Activated CD4-positive, alpha-beta T cell treated with anti-CD3 and anti-CD28 coated beads, Interleukin-2, amount 10 ng/mL, durations not matched to agents 24 days and 14 days (primary cell): ENCODE data around the gene PDIA4. TPM values are rescaled to one million over a fixed set of nuclear protein-coding genes. Genes with fewer than 3 reads are reported as not detected.
A peak's percentile ranks its signal among the peaks of the same experiment; 100 is the strongest.
"Not testable (repeated sequence)": the region's sequence is repeated elsewhere in the genome, so short reads cannot be mapped to it uniquely, and the experiment has no call there.

ENCODE experiments used
- DNase-seq: peaks from one replicate; pipeline ENCODE4 v3.0.0; 2022
- H3K27ac Mint-ChIP-seq: one replicate; pipeline ENCODE4 v1.8.0; 2022; ENCODE audit warnings: mild to moderate bottlenecking, mixed read lengths
- H3K27me3 Mint-ChIP-seq: one replicate; pipeline ENCODE4 v1.8.0; 2022; ENCODE audit warnings: mixed read lengths
- H3K36me3 Mint-ChIP-seq: one replicate; pipeline ENCODE4 v1.8.0; 2022; ENCODE audit warnings: low read depth, mild to moderate bottlenecking, mixed read lengths
- H3K4me1 Mint-ChIP-seq: one replicate; pipeline ENCODE4 v1.8.0; 2021; ENCODE audit warnings: mixed read lengths
- H3K4me3 Mint-ChIP-seq: one replicate; pipeline ENCODE4 v1.8.0; 2022; ENCODE audit warnings: mild to moderate bottlenecking, moderate library complexity, mixed read lengths
- H3K9me3 Mint-ChIP-seq: one replicate; pipeline ENCODE4 v1.8.0; 2021; ENCODE audit warnings: mixed read lengths
- intact Hi-C: fragments of 100-400 bp; cut with micrococcal nuclease; formaldehyde crosslinking; loops from one replicate; pipeline ENCODE4 v1.15.1; 2023
- total RNA-seq: library from RNA; stranded (reverse); gene quantifications from 2 replicates; pipeline ENCODE4 v1.2.3, GENCODE V29; 2022

Gene PDIA4, protein sequence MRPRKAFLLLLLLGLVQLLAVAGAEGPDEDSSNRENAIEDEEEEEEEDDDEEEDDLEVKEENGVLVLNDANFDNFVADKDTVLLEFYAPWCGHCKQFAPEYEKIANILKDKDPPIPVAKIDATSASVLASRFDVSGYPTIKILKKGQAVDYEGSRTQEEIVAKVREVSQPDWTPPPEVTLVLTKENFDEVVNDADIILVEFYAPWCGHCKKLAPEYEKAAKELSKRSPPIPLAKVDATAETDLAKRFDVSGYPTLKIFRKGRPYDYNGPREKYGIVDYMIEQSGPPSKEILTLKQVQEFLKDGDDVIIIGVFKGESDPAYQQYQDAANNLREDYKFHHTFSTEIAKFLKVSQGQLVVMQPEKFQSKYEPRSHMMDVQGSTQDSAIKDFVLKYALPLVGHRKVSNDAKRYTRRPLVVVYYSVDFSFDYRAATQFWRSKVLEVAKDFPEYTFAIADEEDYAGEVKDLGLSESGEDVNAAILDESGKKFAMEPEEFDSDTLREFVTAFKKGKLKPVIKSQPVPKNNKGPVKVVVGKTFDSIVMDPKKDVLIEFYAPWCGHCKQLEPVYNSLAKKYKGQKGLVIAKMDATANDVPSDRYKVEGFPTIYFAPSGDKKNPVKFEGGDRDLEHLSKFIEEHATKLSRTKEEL
- total RNA-seq = 137 and 138 TPM in 2 replicates

DNA sequence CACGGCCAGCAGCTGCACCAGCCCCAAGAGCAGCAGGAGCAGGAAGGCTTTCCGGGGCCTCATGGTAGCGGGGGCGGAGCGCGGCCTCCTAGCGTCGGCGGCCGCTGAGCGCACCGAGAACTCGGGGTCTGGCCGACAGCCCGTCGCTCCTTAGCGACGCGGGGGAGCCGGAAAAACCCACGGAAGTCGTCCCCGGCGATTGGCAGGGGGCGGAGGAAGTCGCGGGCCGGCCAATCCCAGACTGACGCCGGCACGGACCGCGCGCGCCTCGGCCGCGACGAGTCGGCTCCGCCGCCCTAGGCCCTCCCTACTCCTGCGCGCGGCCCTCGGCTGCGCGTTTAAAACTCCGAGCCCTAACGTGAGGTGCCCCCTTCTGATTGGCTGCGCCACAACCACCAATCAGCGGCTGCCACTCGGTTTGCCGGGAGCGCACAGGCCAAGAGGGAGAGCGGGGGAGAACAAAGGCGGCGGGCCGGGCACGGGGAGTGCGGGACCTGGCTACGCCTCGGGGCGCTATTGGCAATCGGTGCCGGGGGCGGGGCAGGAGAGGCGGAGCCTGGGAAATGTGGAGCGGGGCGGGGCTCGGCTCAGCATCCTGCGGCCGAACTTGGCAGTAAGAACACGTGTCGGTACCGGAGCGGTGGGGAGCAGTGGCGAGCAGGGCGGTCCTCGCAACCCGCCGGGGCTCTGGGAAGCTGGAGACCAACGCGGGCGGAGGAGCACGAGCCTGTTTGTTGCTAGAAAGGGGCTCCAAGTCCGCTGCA lies at the start of gene PDIA4:
TSS of gene PDIA4 (minus strand) at position 160 of the 764 bp plus-strand sequence. CDS start at position 63, 97 bp downstream.
- H3K9me3 Mint-ChIP-seq = no peaks in the 10 kb centered on the region
- H3K27me3 Mint-ChIP-seq = peaks cover 6% of the 10 kb centered on the region
- peak within 1 kb of the TSS; percentile 95 for H3K27ac Mint-ChIP-seq
- peaks cover 14% of the 10 kb centered on the region for H3K36me3 Mint-ChIP-seq
- H3K4me1 Mint-ChIP-seq = peaks cover 33% of the 10 kb centered on the region
- peak within 1 kb of the TSS; percentile 99 for H3K4me3 Mint-ChIP-seq
- DNase-seq = peak; percentile 100
- intact Hi-C loops = loop anchor here (1.0 to 5.0 kb wide), 10 partner anchors 37 to 469 kb away; partner anchors contain the start of genes CUL1, ZNF282, ZNF425 and ZNF746

DNA sequence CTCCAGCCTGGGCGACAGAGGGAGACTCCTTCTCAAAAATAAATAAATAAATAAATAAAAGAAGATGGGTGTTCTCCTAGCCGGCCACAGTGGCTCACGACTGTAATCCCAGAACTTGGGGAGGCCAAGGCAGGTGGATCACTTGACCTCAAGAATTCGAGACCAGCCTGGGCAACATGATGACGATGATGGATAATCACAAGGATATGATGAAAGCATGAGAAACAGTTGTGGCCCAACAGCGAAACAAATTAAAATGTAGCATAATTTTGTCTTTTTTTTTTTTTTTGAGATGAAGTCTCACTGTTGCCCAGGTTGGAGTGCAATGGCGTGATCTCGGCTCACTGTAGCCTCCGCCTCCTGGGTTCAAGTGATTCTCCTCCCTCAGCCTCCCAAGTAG lies 49.3 kb upstream of the PDIA4 start:
- Mint-ChIP-seq H3K27me3 (no peaks in the 10 kb centered on the region), H3K36me3 (peaks cover 19% of the 10 kb centered on the region), H3K4me3 (no peak overlapping the region), H3K9me3 (no peaks in the 10 kb centered on the region), H3K4me1 (peaks cover 3% of the 10 kb centered on the region), H3K27ac (no peak overlapping the region)
- DNase-seq = no peak
- intact Hi-C loops = no loop called here

DNA sequence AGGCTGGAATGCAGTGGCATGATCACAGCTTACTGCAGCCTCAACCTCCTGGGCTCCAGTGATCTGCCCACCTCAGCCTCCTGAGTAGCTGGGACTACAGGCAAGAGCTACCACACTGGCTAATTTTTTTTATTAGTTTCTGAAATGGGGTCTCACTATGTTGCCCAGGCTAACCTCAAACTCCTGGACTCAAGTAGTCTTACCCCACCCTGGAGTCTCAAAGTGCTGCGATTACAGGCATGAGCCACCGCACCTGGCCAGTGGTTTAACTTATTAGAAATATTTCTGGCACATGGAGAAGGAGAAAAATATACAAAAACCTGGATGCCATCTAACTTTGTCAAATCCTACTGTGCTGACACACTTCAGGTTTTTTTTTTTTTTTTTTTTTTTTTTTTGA lies 47.0 kb upstream of the PDIA4 start:
- H3K4me3 Mint-ChIP-seq = no peak overlapping the region
- H3K9me3 Mint-ChIP-seq = no peaks in the 10 kb centered on the region
- peaks cover 26% of the 10 kb centered on the region for H3K36me3 Mint-ChIP-seq
- H3K27me3 Mint-ChIP-seq = no peaks in the 10 kb centered on the region
- no peak overlapping the region for H3K27ac Mint-ChIP-seq
- intact Hi-C loops = no loop called here
- DNase-seq = no peak
- peaks cover 3% of the 10 kb centered on the region for H3K4me1 Mint-ChIP-seq

- H3K27ac Mint-ChIP-seq = no peak overlapping the region
- intact Hi-C loops = no loop called here
Observed at GRCh38 chr7:149074116-149074885, 46.0 kb upstream of the PDIA4 start.

DNA sequence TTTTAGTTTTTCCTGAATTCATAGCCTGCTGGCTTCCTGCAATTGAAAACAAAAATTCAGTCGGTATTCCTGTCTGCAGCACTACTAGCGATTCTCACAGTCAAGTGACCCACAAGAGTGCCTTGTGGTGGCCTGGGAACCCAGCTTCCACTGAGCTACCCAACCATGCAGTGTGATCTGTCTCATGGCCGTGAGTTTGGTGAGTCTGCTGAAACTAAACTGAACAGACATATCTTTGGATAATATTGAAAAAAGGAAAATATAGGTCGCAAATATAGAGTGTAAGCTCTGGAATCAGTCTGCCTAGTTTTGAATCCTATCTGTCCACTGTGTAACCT lies 44.1 kb upstream of the PDIA4 start:
- no peak for DNase-seq
- Mint-ChIP-seq H3K27me3 (no peaks in the 10 kb centered on the region), H3K4me1 (peaks cover 3% of the 10 kb centered on the region), H3K9me3 (no peaks in the 10 kb centered on the region), H3K36me3 (peaks cover 34% of the 10 kb centered on the region), H3K4me3 (no peak overlapping the region), H3K27ac (no peak overlapping the region)
- intact Hi-C loops = no loop called here

More at GRCh38 chr7:149074116-149074885, 46.0 kb upstream of the PDIA4 start:
- H3K27me3 Mint-ChIP-seq = no peaks in the 10 kb centered on the region
- no peak for DNase-seq
- H3K4me3 Mint-ChIP-seq = no peak overlapping the region
- H3K9me3 Mint-ChIP-seq = no peaks in the 10 kb centered on the region
- H3K4me1 Mint-ChIP-seq = peaks cover 3% of the 10 kb centered on the region
- H3K36me3 Mint-ChIP-seq = peaks cover 29% of the 10 kb centered on the region

DNA sequence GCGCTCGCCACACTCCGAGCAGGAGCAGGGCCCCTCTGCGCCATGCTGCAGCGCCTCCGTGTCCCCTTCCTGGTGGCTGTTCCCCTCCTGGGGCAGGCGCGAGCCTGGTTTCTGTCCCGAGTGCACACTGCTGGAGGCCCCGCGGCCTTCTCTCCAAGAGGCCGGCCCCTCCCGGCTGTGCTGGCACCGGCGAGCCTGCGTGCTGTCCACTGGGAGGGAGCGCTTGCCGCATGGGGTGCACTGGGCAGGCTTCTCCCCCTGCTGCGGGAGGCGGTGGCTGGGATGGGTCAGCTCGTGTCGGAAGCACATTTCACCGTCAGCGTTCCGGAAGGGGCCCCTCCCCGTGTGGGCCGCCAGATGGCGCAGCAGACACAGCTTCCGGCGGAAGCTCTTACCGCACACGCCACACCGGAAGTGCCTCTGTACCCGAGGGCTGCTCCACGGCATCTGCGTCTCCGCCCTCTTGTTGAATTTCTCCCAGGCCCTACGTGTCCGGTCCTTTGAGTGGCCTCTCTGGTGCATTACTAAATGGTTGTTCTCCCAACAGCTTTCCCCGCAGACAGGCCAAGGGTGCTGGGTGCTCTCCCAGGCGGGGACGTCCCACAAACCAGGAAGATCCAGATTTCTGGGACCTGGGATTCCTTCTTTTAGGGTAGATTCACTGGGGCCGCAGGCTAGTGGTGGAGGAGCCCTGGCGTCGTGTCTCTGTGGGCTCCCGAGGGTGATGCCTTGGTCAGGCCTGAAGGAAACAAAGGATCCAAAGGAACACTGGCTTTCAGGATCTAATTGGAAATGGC lies 43.5 kb upstream of the PDIA4 start:
- peak overlapping the region; percentile 61 for H3K4me3 Mint-ChIP-seq
- peaks cover 3% of the 10 kb centered on the region for H3K4me1 Mint-ChIP-seq
- DNase-seq = peak; percentile 86
- H3K36me3 Mint-ChIP-seq = peaks cover 29% of the 10 kb centered on the region
- intact Hi-C loops = no loop called here
- no peaks in the 10 kb centered on the region for H3K9me3 Mint-ChIP-seq
- peak overlapping the region; percentile 56 for H3K27ac Mint-ChIP-seq
- H3K27me3 Mint-ChIP-seq = no peaks in the 10 kb centered on the region

DNA sequence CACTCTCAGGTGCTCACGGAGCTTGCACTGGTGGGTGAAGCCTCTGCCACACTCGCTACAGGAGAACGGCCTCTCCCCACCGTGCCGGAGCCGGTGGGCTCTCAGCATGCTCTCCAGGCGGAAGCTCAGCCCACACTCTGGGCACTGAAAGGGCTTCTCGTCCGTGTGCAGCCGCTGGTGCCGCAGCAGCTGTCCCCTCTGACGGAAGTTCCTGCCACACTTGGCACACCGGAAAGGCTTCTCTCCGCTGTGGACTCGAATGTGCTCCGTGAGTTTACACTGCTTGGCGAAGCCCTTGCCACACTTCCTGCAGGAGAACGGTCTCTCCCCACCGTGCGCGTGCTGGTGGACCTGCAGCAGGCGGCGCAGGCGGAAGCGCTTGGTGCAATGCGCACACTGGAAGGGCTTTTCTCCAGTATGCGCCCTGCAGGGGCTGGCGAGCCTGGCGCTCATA lies 42.9 kb upstream of the PDIA4 start:
- H3K36me3 Mint-ChIP-seq = peaks cover 27% of the 10 kb centered on the region
- H3K4me1 Mint-ChIP-seq = peaks cover 3% of the 10 kb centered on the region
- DNase-seq = no peak
- no peaks in the 10 kb centered on the region for H3K9me3 Mint-ChIP-seq
- no peak overlapping the region for H3K27ac Mint-ChIP-seq
- H3K4me3 Mint-ChIP-seq = no peak overlapping the region
- H3K27me3 Mint-ChIP-seq = no peaks in the 10 kb centered on the region
- intact Hi-C loops = no loop called here

DNA sequence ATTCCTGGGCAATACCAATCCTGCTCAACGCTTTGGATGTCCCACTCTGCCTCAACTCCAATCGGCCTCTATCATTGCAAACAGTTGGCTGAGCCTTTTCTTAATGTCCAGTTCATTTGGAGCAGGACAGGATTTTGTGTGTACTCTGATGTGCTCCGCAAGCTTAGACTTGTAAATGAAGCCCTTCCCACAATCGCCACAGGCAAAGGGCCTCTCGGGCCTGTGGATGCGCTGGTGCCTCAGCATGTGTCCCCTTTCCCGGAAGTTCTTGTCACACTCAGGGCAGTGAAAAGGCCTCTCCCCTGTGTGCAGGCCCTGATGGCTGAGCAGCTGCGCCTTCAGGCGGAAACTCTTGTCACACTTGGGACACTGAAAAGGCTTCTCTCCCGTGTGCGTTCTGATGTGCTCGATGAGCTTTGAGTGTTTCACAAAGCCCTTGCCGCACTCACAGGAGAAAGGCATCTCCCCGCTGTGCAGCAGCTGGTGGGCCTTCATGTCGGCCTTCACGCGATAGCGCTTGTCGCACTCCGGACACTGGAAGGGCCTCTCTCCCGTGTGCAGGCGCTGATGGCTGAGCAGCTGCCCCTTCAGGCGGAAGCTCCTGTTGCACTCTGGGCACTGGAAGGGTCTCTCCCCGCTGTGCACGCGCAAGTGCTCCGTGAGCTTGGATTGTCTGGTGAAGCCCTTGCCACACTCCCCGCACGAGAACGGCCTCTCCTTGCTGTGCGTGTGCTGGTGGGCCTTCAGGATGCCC lies 42.2 kb upstream of the PDIA4 start:
- H3K4me3 Mint-ChIP-seq = no peak overlapping the region
- DNase-seq = no peak
- peaks cover 4% of the 10 kb centered on the region for H3K4me1 Mint-ChIP-seq
- H3K9me3 Mint-ChIP-seq = no peaks in the 10 kb centered on the region
- peaks cover 28% of the 10 kb centered on the region for H3K36me3 Mint-ChIP-seq
- intact Hi-C loops = no loop called here
- no peaks in the 10 kb centered on the region for H3K27me3 Mint-ChIP-seq
- H3K27ac Mint-ChIP-seq = no peak overlapping the region

GRCh38 chr7:149067869-149068268 lies 39.6 kb upstream of the PDIA4 start:
- Mint-ChIP-seq H3K9me3 (no peaks in the 10 kb centered on the region), H3K27me3 (no peaks in the 10 kb centered on the region), H3K36me3 (peaks cover 21% of the 10 kb centered on the region), H3K4me1 (peaks cover 9% of the 10 kb centered on the region), H3K27ac (no peak overlapping the region), H3K4me3 (no peak overlapping the region)
- no peak for DNase-seq
- intact Hi-C loops = loop anchor here (2.0 to 5.0 kb wide), 2 partner anchors 59 to 81 kb away; partner anchors contain the start of gene ZNF425

GRCh38 chr7:149063476-149063875 lies 35.2 kb upstream of the PDIA4 start:
- no peak overlapping the region for H3K27ac Mint-ChIP-seq
- H3K4me1 Mint-ChIP-seq = peaks cover 9% of the 10 kb centered on the region
- no peak for DNase-seq
- H3K36me3 Mint-ChIP-seq = peaks cover 7% of the 10 kb centered on the region
- H3K9me3 Mint-ChIP-seq = no peaks in the 10 kb centered on the region
- intact Hi-C loops = no loop called here
- H3K27me3 Mint-ChIP-seq = no peaks in the 10 kb centered on the region
- no peak overlapping the region for H3K4me3 Mint-ChIP-seq

- H3K27ac Mint-ChIP-seq, H3K27me3 Mint-ChIP-seq: not testable (repeated sequence)
Observed at GRCh38 chr7:149062217-149062899, 34.1 kb upstream of the PDIA4 start.

GRCh38 chr7:149060156-149060555 lies 31.9 kb upstream of the PDIA4 start:
- no peak for DNase-seq
- intact Hi-C loops = no loop called here
- Mint-ChIP-seq H3K9me3 (no peaks in the 10 kb centered on the region), H3K36me3 (no peaks in the 10 kb centered on the region), H3K4me1 (peaks cover 5% of the 10 kb centered on the region), H3K27me3 (no peaks in the 10 kb centered on the region), H3K4me3 (no peak overlapping the region), H3K27ac (no peak overlapping the region)

More at GRCh38 chr7:149062217-149062899, 34.1 kb upstream of the PDIA4 start:
- H3K9me3 Mint-ChIP-seq, DNase-seq, intact Hi-C loops, H3K4me1 Mint-ChIP-seq, H3K4me3 Mint-ChIP-seq, H3K36me3 Mint-ChIP-seq: not testable (repeated sequence)
